Heart left ventricle (tissue), 16 donors: ENCODE results near the gene MTCH2. TPM values are rescaled to one million over a fixed set of nuclear protein-coding genes. Genes with fewer than 3 reads are reported as not detected.

Experiments
- ATAC-seq, 4 donors: fragments of 200-7000 bp; cut with Tn5 transposase; one replicate each; pipeline ENCODE4 v1.9.1; 2020 to 2022; ENCODE audit warnings: moderate library complexity in 4 of 4, mild to moderate bottlenecking in 3 of 4, moderate number of reproducible peaks in 1 of 4
- DNase-seq, 5 donors: peaks; one replicate each; pipeline ENCODE4 v3.0.0-alpha.2; 2020
- H3K27ac ChIP-seq, 12 donors: fragments of 200-600 bp; sonication (generic) in 4 of 12; one replicate each; pipeline versions ENCODE4 v1.5.0 to v1.8.0; 2016 to 2022; ENCODE audit warnings: mild to moderate bottlenecking in 2 of 12
- H3K27me3 ChIP-seq, 9 donors: fragments of 200-600 bp; sonication (generic) in 2 of 9; one replicate each; pipeline versions ENCODE4 v1.5.1 to v1.8.0; 2016 to 2022; ENCODE audit warnings: mild to moderate bottlenecking in 3 of 9
- H3K36me3 ChIP-seq, 9 donors: fragments of 200-600 bp; sonication (generic) in 2 of 9; one replicate each; pipeline versions ENCODE4 v1.5.0 to v1.8.0; 2018 to 2022; ENCODE audit warnings: mild to moderate bottlenecking in 2 of 9
- H3K4me1 ChIP-seq, 12 donors: fragments of 200-600 bp; sonication (generic) in 4 of 12; one replicate each; pipeline versions ENCODE4 v1.5.0 to v1.8.0; 2016 to 2022; ENCODE audit warnings: mild to moderate bottlenecking in 3 of 12
- H3K4me3 ChIP-seq, 12 donors: fragments of 200-600 bp; sonication (generic) in 4 of 12; one replicate each; pipeline versions ENCODE4 v1.5.0 to v1.8.0; 2017 to 2022; ENCODE audit warnings: mild to moderate bottlenecking in 9 of 12, moderate library complexity in 4 of 12
- H3K9me3 ChIP-seq, 12 donors: fragments of 200-600 bp; sonication (generic) in 4 of 12; one replicate each; pipeline versions ENCODE4 v1.5.0 to v1.8.0; 2016 to 2022; ENCODE audit warnings: mild to moderate bottlenecking in 1 of 12
- POLR2A ChIP-seq, 2 donors: fragments of 450-650 bp; IDR thresholded peaks; one replicate each; pipeline ENCODE4 v1.6.1; 2017; ENCODE audit warnings: antibody characterized with exemption in 2 of 2, mild to moderate bottlenecking in 2 of 2, moderate library complexity in 2 of 2
- WGBS, 4 donors: extraction: QIAGEN DNeasy Blood & Tissue Kit in 2 of 4; methylation state at CpG; one replicate each; pipeline versions ENCODE4 v1.1.5 to v1.1.7; 2013 to 2018; 5-methylcytosine and 5-hydroxymethylcytosine counted together
- intact Hi-C, 10 donors: fragments of 100-400 bp; cut with DNase I; formaldehyde crosslinking; loops; one replicate each; pipeline versions ENCODE4 v1.11.1 to v1.14.2; 2022
- polyA plus RNA-seq, 2 donors: library from polyadenylated mRNA; stranded (reverse); fragments of 200-250 nt; gene quantifications; one replicate each; pipeline ENCODE4 v1.2.3, GENCODE V29; 2013
- total RNA-seq, 9 donors: library from RNA; depleted of rRNA in 2 of 9; stranded (reverse); fragments of >200 nt in 2 of 9; fragmentation: NEBNext Ultra II Directional in 3 of 9; extraction: Animal tissue kit (Norgen Biotek cat#: 25700) in 3 of 9; gene quantifications; one replicate each; pipeline versions ENCODE4 v1.1.0 to v1.2.4, GENCODE V29; 2016 to 2023
- TF ChIP-seq, protein P1 (sequence below), 12 donors: fragments of 200-600 bp; sonication (generic) in 4 of 12; IDR thresholded peaks; one replicate each; pipeline versions ENCODE4 v1.5.0 to v1.8.0; 2018 to 2022; ENCODE audit warnings: antibody characterized with exemption in 12 of 12, mild to moderate bottlenecking in 5 of 12
- donor health status: ischemic (EF 13 %, LVEDD 7.1; RV severe dilation, severe dysfunction).
- donor health status: healthy with polysubstance abuse.
- donor health status: DM: no; HTN: yes; CAD: no.
- donor health status: DM: no; HTN: no; CAD: no.
- donor health status: ischemic (EF 25% LVEDD 6.9; RV normal size, moderate dysfunction).
- donor health status: ischemic (EF 25% LVEDD 5.7; RV mildly dilated, moderate dysfunction).
- donor health status: healthy.
- donor health status: DM: yes; HTN: yes; CAD: no.
- donor health status: ischemic (EF 35%, LVEDD 5.7; RV mildly dilated, moderate dysfunction).
- donor health status: nonischemic (EF 11% LVEDD 7.7; RV severe dilation, severe dysfunction).
- donor health status: DM: yes; HTN: yes; CAD: no.
- donor health status: PGD.
- donor health status: ischemic (EF 29% LVEDD 5.4; RV normal size, mild dysfunction).
- donor health status: nonischemic (EF 23%, LVEDD 6.1; RV moderate dilation, normal function).

The MTCH2 gene
- total and polyA plus RNA-seq, 11 donors, result 38.2 to 135 (median 95.9) TPM

DNA sequence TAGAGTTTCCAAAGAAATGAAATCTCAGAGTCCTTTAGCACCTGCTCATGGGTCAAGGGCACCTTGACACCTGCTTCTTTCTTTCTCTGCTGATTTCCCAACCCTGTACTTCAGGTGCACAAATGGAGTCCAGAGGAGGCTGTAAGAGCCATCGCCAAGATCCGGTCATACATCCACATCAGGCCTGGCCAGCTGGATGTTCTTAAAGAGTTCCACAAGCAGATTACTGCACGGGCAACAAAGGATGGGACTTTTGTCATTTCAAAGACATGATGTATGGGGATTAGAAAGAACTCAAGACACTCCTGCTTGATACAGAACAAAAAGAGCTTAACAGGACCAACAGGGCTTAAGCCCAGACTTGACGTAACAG lies 71.0 kb downstream of the MTCH2 start:
- no peaks in the 10 kb centered on the region for H3K27me3 ChIP-seq
- intact Hi-C loops, result no loop called here
- no peak for ATAC-seq
- H3K4me1 ChIP-seq, result peaks cover 0 to 38% (median 30%) of the 10 kb centered on the region in 12 donors
- WGBS, 4 donors, result 74 to 85% (median 84%) methylated on average over 4 of the region's 4 CpGs
- H3K36me3 ChIP-seq, result peaks cover 0 to 80% (median 62%) of the 10 kb centered on the region in 9 donors
- no peaks in the 10 kb centered on the region for H3K9me3 ChIP-seq
- no peak for TF ChIP-seq POLR2A (IDR thresholded peaks at IDR 0.05)
- TF ChIP-seq, protein P1, sequence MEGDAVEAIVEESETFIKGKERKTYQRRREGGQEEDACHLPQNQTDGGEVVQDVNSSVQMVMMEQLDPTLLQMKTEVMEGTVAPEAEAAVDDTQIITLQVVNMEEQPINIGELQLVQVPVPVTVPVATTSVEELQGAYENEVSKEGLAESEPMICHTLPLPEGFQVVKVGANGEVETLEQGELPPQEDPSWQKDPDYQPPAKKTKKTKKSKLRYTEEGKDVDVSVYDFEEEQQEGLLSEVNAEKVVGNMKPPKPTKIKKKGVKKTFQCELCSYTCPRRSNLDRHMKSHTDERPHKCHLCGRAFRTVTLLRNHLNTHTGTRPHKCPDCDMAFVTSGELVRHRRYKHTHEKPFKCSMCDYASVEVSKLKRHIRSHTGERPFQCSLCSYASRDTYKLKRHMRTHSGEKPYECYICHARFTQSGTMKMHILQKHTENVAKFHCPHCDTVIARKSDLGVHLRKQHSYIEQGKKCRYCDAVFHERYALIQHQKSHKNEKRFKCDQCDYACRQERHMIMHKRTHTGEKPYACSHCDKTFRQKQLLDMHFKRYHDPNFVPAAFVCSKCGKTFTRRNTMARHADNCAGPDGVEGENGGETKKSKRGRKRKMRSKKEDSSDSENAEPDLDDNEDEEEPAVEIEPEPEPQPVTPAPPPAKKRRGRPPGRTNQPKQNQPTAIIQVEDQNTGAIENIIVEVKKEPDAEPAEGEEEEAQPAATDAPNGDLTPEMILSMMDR (IDR thresholded peaks at IDR 0.05), result no peak
- DNase-seq, result no peak
- no peak overlapping the region for H3K4me3 ChIP-seq
- peak overlapping the region in 1 of 12 donors; percentile 58 for H3K27ac ChIP-seq

DNA sequence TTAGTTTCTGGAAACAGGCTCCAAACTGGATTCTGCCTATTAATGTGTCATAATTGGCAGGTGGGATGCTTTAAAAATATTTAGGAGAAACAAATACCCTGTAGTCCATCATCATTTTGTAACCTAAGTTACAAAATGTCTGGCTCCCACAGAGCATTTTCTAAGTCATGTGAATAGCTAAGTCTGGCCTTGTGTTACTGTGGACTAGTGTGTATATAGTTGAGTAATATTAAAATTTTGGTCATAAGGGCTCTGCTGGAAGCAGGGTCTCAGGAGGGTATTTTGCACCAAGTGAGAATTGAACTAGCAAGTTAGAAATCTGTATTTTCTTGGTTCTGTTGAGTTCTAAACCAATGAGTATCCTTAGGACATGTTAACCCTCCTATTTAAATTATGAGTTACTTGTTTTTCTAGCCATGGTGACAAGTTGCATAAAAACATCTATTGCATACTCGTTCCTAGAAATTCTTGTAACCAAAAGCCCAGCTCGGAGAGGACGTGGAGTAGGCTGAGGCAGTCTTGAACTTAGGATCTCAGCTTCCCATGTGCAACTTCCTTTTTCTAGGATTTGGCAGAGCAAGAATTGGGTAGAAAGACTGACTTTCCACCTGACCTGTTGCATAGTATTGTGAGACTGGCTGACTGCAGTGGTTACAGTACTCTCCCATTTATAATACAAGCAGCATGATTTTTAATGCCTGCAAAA lies 71.6 kb downstream of the MTCH2 start:
- Histone ChIP-seq H3K4me1 (peaks cover 0 to 42% (median 32%) of the 10 kb centered on the region in 12 donors), H3K9me3 (no peaks in the 10 kb centered on the region), H3K36me3 (peaks cover 0 to 74% (median 59%) of the 10 kb centered on the region in 9 donors), H3K27me3 (no peaks in the 10 kb centered on the region), H3K27ac (no peak overlapping the region), H3K4me3 (no peak overlapping the region)
- TF ChIP-seq, protein P1 (IDR thresholded peaks at IDR 0.05), result no peak
- no peak for TF ChIP-seq POLR2A (IDR thresholded peaks at IDR 0.05)
- no peak for DNase-seq
- intact Hi-C loops, result no loop called here
- 86 to 95% (median 90%) methylated on average over 3 of the region's 3 CpGs for WGBS, 4 donors
- ATAC-seq, result no peak

DNA sequence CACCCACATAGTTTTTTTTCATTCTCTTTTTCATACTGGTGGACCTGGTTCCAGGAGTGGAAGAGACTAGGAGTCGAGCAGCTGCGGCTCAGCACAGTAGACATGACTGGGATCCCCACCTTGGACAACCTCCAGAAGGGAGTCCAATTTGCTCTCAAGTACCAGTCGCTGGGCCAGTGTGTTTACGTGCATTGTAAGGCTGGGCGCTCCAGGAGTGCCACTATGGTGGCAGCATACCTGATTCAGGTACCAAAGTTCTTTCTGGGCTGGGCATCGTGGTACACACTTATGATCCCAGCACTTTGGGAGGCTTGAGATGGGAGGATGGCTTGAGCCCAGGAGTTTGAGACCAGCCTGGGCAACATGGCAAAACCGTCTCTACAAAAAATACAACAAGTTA lies 72.7 kb downstream of the MTCH2 start:
- intact Hi-C loops, result loop anchor here in 1 of 10 donors (5.0 kb wide), 1 partner anchor 48 kb away; no protein-coding TSS in a partner anchor
- no peak overlapping the region for H3K27ac ChIP-seq
- TF ChIP-seq, protein P1 (IDR thresholded peaks at IDR 0.05), result no peak
- TF ChIP-seq POLR2A (IDR thresholded peaks at IDR 0.05), result no peak
- ATAC-seq (no peak), DNase-seq (no peak)
- 97 to 98% (median 98%) methylated on average over 6 to 7 of the region's 7 CpGs for WGBS, 4 donors
- H3K4me1 ChIP-seq, result peaks cover 3 to 48% (median 38%) of the 10 kb centered on the region in 12 donors
- H3K4me3 ChIP-seq, result no peak overlapping the region
- no peaks in the 10 kb centered on the region for H3K27me3 ChIP-seq
- H3K9me3 ChIP-seq, result no peaks in the 10 kb centered on the region
- H3K36me3 ChIP-seq, result peaks cover 0 to 63% (median 47%) of the 10 kb centered on the region in 9 donors

Other genes with a start within 250 kb of the MTCH2 start
- gene SLC39A13, start 234.0 kb downstream of the MTCH2 start, total RNA-seq, result 10 to 100 TPM; 33.5 to 82.8 (median 45.3) TPM
- 10 to 100 TPM; 56.5 to 97.3 TPM for gene SLC39A13, start 234.0 kb downstream of the MTCH2 start, polyA plus RNA-seq
- gene PSMC3, start 216.1 kb downstream of the MTCH2 start, total RNA-seq, result 100 to 1,000 TPM; 121 to 215 (median 151) TPM
- 100 to 1,000 TPM; 195 to 258 TPM for gene PSMC3, start 216.1 kb downstream of the MTCH2 start, polyA plus RNA-seq
- gene RAPSN, start 193.4 kb downstream of the MTCH2 start, total RNA-seq, result 1 to 10 TPM; 1.4 to 6.5 (median 3.6) TPM
- gene RAPSN, start 193.4 kb downstream of the MTCH2 start, polyA plus RNA-seq, result 1 to 10 TPM in 1 of 2 donors, under 1 TPM in 1; 0.43 to 2.2 TPM
- gene CELF1, start 89.4 kb downstream of the MTCH2 start, total RNA-seq, result 100 to 1,000 TPM in 2 of 9 donors, 10 to 100 TPM in 7; 63.3 to 111 (median 88.6) TPM
- gene CELF1, start 89.4 kb downstream of the MTCH2 start, polyA plus RNA-seq, result 10 to 100 TPM; 27.3 to 65.2 TPM
- gene PTPMT1, start 77.0 kb downstream of the MTCH2 start, total RNA-seq, result 10 to 100 TPM; 17.4 to 77.4 (median 22.7) TPM
- gene PTPMT1, start 77.0 kb downstream of the MTCH2 start, polyA plus RNA-seq, result 10 to 100 TPM; 37.2 to 50.8 TPM
- gene KBTBD4, start 63.6 kb downstream of the MTCH2 start, total RNA-seq, result 10 to 100 TPM; 10.7 to 23.7 (median 15.7) TPM
- 10 to 100 TPM in 1 of 2 donors, 1 to 10 TPM in 1; 5.0 to 12.8 TPM for gene KBTBD4, start 63.6 kb downstream of the MTCH2 start, polyA plus RNA-seq
- 100 to 1,000 TPM; 134 to 310 (median 236) TPM for gene NDUFS3, start 63.5 kb downstream of the MTCH2 start, total RNA-seq
- 100 to 1,000 TPM; 222 to 478 TPM for gene NDUFS3, start 63.5 kb downstream of the MTCH2 start, polyA plus RNA-seq
- gene FAM180B, start 55.9 kb downstream of the MTCH2 start, total RNA-seq, result 1 to 10 TPM in 1 of 9 donors, under 1 TPM in 5, not detected in 3; 0.21 to 1.3 (median 0.39) TPM
- gene FAM180B, start 55.9 kb downstream of the MTCH2 start, polyA plus RNA-seq, result under 1 TPM in 1 of 2 donors, not detected in 1; 0.15 TPM
- 1 to 10 TPM in 2 of 9 donors, under 1 TPM in 6, not detected in 1; 0.23 to 1.5 (median 0.67) TPM for gene C1QTNF4, start 48.1 kb downstream of the MTCH2 start, total RNA-seq
- under 1 TPM; 0.64 to 0.91 TPM for gene C1QTNF4, start 48.1 kb downstream of the MTCH2 start, polyA plus RNA-seq
- 1 to 10 TPM in 1 of 9 donors, under 1 TPM in 2, not detected in 6; 0.37 to 1.4 (median 0.40) TPM for gene AGBL2, start 72.8 kb upstream of the MTCH2 start, total RNA-seq
- gene AGBL2, start 72.8 kb upstream of the MTCH2 start, polyA plus RNA-seq, result under 1 TPM; 0.03 to 0.19 TPM
- 10 to 100 TPM; 24.4 to 56.9 (median 42.5) TPM for gene FNBP4, start 124.8 kb upstream of the MTCH2 start, total RNA-seq
- 10 to 100 TPM; 20.1 to 41.6 TPM for gene FNBP4, start 124.8 kb upstream of the MTCH2 start, polyA plus RNA-seq
- gene NUP160, start 205.8 kb upstream of the MTCH2 start, total RNA-seq, result 10 to 100 TPM in 8 of 9 donors, 1 to 10 TPM in 1; 9.4 to 19.7 (median 14.1) TPM
- 10 to 100 TPM; 10.6 to 12.9 TPM for gene NUP160, start 205.8 kb upstream of the MTCH2 start, polyA plus RNA-seq